ENCODE data around the gene ZFP82. TPM values are rescaled to one million over a fixed set of nuclear protein-coding genes. Genes with fewer than 3 reads are reported as not detected.

ZFP82 gene
- total RNA-seq, 2 experiments from 2014 or later: 5.3 to 5.9 TPM

DNA sequence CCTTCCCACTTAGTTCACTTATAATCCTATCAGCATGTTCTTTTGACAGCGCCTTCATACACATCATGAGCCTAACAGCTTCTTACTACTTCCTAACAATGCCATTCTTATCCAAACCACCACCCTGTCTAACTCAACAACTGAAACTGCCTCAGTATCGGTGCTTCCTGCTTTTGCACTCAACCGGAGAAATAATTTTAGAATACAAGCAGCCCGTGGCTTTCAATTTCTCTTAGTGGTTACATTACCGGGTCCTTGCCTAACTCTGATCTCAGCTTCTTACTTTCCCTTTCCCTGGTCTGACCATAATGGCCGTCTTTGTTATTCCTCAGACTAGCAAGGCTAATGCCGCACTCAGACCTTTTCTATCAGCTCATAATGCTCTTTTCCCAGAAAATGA lies 17.0 kb downstream of the ZFP82 start:
- Mint-ChIP-seq H3K27ac (no peak overlapping the region), H3K4me1 (no peaks in the 10 kb centered on the region), H3K9me3 (ENCODE audit: low read depth) (peaks cover 27% of the 10 kb centered on the region), H3K36me3 (peaks cover 87% of the 10 kb centered on the region), H3K27me3 (no peaks in the 10 kb centered on the region), H3K4me3 (no peak overlapping the region)
- ATAC-seq: no peak
- no peak for DNase-seq
- CTCF ChIA-PET: no interaction called here

DNA sequence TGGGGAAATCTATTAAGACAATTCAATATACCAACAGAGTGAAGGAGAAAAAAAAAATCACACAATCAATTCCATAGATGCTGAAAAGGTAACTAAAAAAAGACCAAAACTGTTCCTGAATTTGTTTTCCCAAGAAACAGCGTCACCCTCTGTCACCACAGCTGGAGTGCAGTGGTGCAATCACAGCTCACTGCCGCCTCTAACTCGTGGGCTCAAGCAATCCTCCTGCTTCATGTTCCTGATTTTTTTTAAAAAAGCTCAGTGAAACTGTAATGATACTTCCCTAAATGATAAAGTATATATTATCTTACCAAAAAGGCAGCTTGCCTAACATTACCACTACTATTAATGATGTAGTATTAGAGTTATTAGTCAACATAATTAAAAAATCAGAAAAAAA lies 19.9 kb downstream of the ZFP82 start:
- Mint-ChIP-seq H3K27me3 (no peaks in the 10 kb centered on the region), H3K27ac (no peak overlapping the region), H3K4me3 (no peak overlapping the region), H3K4me1 (no peaks in the 10 kb centered on the region), H3K36me3 (peaks cover 83% of the 10 kb centered on the region), H3K9me3 (ENCODE audit: low read depth) (peaks cover 37% of the 10 kb centered on the region)
- DNase-seq (no peak), ATAC-seq (no peak)
- CTCF ChIA-PET: no interaction called here

DNA sequence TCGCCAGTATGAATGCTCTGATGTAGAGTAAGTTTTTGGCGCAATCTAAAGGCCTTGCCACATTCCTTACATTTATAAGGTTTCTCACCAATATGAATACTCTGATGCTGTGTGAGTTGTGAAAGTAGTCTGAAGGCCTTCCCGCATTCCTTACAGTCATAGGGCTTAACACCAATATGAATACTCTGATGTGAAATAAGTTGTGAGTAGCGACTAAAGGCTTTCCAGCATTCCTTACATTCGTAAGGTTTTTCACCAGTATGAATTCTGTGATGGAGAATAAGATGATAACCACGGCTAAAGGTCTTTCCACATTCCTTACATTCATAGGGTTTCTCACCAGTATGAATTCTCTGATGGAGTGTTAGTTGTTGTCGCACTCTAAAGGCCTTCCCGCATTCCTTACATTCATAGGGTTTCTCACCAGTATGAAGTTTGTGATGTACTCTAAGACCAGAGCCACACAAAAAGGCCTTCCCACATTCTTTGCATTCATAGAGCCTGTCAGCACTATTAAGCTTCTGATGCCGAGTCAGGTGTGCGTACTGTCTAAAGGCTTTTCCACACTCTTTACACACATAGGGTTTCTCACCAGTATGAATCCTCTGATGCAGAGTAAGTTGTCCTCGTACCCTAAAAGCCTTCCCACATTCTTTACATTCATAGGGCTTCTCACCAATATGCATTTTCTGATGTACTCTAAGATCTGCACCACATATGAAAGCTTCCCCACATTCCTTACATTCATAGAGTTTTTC lies 25.3 kb downstream of the ZFP82 start:
- CTCF ChIA-PET: no interaction called here

DNA sequence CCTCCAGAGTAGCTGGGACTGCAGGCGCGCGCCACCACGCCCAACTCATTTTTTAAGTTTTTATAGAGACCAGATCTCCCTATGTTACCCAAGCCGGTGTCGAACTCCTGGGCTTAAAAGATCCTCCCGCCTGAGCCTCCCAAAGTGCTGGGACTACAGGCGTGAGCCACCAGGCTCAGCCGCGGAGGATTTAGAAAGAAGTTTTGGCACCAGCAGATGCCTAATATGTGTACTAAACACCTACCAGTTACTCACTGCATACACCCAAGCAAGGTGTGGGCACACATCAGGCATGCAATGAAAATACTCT lies 39.0 kb downstream of the ZFP82 start:
- Mint-ChIP-seq H3K36me3 (peaks cover 17% of the 10 kb centered on the region), H3K27me3 (no peaks in the 10 kb centered on the region), H3K9me3 (ENCODE audit: low read depth) (peaks cover 13% of the 10 kb centered on the region), H3K4me3 (peak overlapping the region; percentile 93), H3K27ac (peak overlapping the region; percentile 52), H3K4me1 (peaks cover 17% of the 10 kb centered on the region)
- ATAC-seq (no peak), DNase-seq (no peak)
- CTCF ChIA-PET: interaction anchor here (1.0 to 1.2 kb wide), 2 partner anchors 10 to 38 kb away, joined by 3 read pairs; no protein-coding TSS in a partner anchor

More for the DNA sequence above, 25.3 kb downstream of the ZFP82 start:
- no peak for ATAC-seq
- Mint-ChIP-seq H3K9me3 (ENCODE audit: low read depth) (peaks cover 41% of the 10 kb centered on the region), H3K36me3 (peaks cover 62% of the 10 kb centered on the region), H3K27ac (no peak overlapping the region), H3K4me1 (no peaks in the 10 kb centered on the region), H3K27me3 (no peaks in the 10 kb centered on the region), H3K4me3 (no peak overlapping the region)
- no peak for DNase-seq

DNA sequence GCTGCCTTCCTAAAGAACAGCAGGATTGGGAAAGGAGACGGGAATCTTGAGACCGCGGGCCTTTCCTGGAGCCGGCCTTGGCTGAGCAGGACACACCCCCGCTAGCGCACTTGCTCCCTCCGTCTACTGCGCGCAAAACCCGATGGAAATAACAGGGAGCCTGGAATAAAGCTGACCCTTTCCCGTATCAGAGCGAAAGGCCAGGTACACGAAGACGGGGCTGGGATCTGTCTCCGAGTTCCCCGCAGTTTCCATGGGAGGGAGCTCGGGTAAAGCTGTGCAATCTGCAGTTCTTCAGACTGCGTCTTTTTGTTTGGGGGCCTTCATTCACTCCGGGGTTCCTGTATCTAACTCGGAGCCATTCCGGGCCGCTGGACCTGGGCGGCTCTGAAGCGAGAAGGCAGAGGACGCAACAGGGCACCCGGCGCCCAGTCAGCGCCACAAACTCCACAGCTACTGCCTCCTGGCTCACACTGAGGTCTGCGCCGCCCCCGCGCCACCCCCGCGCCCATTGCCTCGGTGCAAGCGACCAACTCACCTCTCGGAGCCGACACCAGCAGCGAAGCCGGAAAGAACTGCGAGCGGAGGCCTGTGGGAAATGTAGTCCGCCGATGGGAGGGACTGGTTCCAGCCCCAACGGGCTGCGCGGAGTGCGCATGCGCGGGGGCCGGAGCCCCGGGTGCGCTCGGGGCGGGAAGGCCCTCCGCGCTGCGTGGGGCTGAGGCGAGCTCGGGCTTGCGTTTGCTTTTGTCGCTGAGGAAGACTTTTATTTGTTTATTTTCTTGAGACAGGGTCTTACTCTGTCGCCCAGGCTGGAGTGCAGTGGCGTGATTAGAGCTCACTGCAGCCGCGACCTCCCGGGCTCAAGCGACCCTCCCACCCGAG lies 39.6 kb downstream of the ZFP82 start, which contains the start of gene ZFP14:
TSS of gene ZFP14 (minus strand) at position 577 of the 885 bp plus-strand sequence. CDS start 11,309 bp downstream, outside the sequence.
- Mint-ChIP-seq H3K36me3 (peaks cover 19% of the 10 kb centered on the region), H3K9me3 (ENCODE audit: low read depth) (peaks cover 13% of the 10 kb centered on the region), H3K4me3 (peak within 1 kb of the TSS; percentile 93), H3K27ac (peak within 1 kb of the TSS; percentile 90), H3K27me3 (no peaks in the 10 kb centered on the region), H3K4me1 (peaks cover 17% of the 10 kb centered on the region)
- ATAC-seq: peak; percentile 99
- peak; percentile 97 for DNase-seq
- CTCF ChIA-PET: interaction anchor here (1.0 to 1.3 kb wide), 3 partner anchors 9 to 39 kb away, joined by 3 to 4 read pairs (median 3); no protein-coding TSS in a partner anchor

DNA sequence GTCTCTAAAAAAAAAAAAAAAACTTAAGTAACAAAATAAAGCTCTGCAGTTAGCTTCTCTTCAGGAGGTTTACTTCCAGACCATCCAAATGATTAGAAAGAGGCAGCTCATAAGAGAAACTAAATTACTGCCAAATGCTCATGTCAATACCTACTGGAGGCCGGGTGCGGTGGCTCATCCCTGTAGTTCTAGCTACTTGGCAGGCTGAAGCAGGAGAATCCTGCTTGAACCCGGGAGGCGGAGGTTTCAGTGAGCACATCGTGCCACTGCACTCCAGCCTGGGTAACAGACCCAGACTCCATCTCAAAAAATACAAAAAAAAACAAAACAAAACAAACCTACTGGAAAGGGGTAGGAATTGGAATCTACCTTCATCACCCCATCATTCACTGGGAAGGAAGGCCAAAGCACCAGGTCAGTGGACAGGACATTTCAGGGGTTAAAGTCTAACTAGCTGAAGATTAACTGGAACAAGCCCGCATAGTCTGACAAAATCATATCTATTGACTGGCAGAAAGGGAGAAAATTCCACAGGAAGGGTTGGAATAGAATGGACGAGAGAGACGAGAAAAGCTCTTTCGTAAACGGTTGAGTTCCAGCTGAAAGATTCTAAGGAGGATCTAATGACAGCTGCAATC lies 40.8 kb downstream of the ZFP82 start:
- peaks cover 20% of the 10 kb centered on the region for H3K36me3 Mint-ChIP-seq
- peak overlapping the region; percentile 93 for H3K4me3 Mint-ChIP-seq
- no peaks in the 10 kb centered on the region for H3K27me3 Mint-ChIP-seq
- peaks cover 17% of the 10 kb centered on the region for H3K4me1 Mint-ChIP-seq
- DNase-seq: no peak
- no peak for ATAC-seq
- H3K27ac Mint-ChIP-seq: no peak overlapping the region
- CTCF ChIA-PET: interaction anchor here (1.3 kb wide), 1 partner anchor 10 kb away, joined by 4 read pairs; no protein-coding TSS in a partner anchor
- peaks cover 10% of the 10 kb centered on the region for H3K9me3 Mint-ChIP-seq (ENCODE audit: low read depth)

DNA sequence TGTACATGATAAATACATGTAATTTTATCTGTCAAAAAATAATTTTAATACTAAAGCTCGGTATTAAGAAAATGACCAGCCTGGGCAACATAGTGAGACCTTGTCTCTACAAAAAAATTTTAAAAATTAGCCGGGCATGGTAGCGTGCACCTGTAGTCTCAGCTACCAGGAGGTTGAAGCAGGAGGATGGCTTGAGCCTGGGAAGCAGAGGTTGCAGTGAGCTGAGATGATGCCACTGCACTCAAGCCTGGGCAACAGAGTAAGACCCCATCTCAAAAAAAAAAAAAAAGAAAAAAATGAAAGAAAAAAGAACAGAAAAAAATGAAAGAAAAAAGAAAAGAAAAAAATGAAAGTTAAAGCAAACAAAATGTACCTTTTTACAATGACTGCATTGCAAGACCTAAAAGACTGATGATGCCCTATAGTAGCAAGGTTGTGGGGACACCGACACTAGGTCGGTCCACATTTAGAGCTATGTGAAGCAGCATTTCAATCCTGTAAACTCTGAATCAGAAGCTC lies 44.7 kb downstream of the ZFP82 start:
- ATAC-seq (no peak), DNase-seq (no peak)
- Mint-ChIP-seq H3K4me1 (peaks cover 13% of the 10 kb centered on the region), H3K27ac (no peak overlapping the region), H3K4me3 (no peak overlapping the region), H3K36me3 (peaks cover 41% of the 10 kb centered on the region), H3K9me3 (ENCODE audit: low read depth) (peaks cover 24% of the 10 kb centered on the region), H3K27me3 (no peaks in the 10 kb centered on the region)
- CTCF ChIA-PET: no interaction called here

DNA sequence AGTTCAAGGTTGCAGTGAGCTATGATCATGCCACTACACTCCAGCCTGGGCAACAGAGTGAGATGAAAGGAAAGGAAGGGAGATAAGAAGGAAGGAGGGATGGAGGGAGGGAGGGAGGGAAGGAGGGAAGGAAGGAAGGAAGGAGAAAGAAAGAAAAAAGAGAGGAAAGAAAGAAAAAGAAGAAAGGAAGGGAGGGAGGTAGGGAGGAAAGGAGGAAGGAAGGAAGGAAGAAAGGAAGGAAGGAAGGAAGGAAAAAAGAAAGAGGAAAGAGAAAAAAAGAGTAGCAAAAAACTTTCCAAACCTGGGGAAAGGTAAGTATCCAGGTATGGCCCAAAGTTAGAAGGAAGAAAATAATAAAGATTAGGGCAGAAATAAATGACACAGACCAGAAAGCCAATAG lies 46.6 kb downstream of the ZFP82 start:
- no peak overlapping the region for H3K4me3 Mint-ChIP-seq

DNA sequence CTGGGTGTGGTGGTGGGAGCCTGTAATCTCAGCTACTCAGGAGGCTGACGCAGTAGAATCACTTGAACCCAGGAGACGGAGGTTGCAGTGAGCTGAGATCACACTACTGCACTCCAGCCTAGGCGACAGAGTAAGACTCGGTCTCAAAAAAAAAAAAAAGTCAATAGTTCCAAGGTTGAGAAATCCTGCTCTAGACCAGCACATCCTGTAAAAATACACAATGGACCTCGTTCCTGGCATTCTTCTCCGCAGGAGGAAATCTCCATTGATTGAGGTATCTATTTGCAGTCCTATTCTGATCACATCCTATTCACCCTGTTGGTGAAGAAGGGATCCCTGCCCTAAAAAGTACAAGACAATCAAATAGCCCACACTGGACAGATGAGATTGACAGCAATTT lies 54.6 kb downstream of the ZFP82 start:
- Mint-ChIP-seq H3K27me3 (no peaks in the 10 kb centered on the region), H3K27ac (no peak overlapping the region), H3K9me3 (ENCODE audit: low read depth) (peaks cover 18% of the 10 kb centered on the region), H3K4me3 (no peak overlapping the region), H3K4me1 (no peaks in the 10 kb centered on the region), H3K36me3 (peaks cover 81% of the 10 kb centered on the region)
- DNase-seq (no peak), ATAC-seq (no peak)
- CTCF ChIA-PET: no interaction called here

More for the DNA sequence above, 46.6 kb downstream of the ZFP82 start:
- ATAC-seq (no peak), DNase-seq (no peak)
- no peaks in the 10 kb centered on the region for H3K4me1 Mint-ChIP-seq
- H3K9me3 Mint-ChIP-seq (ENCODE audit: low read depth): peaks cover 27% of the 10 kb centered on the region
- no peaks in the 10 kb centered on the region for H3K27me3 Mint-ChIP-seq
- CTCF ChIA-PET: interaction anchor here (0.6 kb wide), 1 partner anchor 280 kb away, joined by 4 read pairs; no protein-coding TSS in a partner anchor
- H3K36me3 Mint-ChIP-seq: peaks cover 53% of the 10 kb centered on the region
- H3K27ac Mint-ChIP-seq: no peak overlapping the region

Other genes starting within 250 kb of the ZFP82 start
- 1 to 10 TPM; 1.6 to 2.3 TPM for gene ZNF565, start 204.0 kb downstream of the ZFP82 start, total RNA-seq
- gene ZNF146, start 203.5 kb downstream of the ZFP82 start, total RNA-seq: 10 to 100 TPM; 55.1 to 75.6 TPM
- gene ZFP14, start 39.4 kb downstream of the ZFP82 start, total RNA-seq: 1 to 10 TPM; 3.3 to 4.5 TPM
- 1 to 10 TPM; 6.6 to 7.5 TPM for gene ZNF566, start 70.9 kb upstream of the ZFP82 start, total RNA-seq
- 10 to 100 TPM in 1 of 2 experiments, 1 to 10 TPM in 1; 9.3 to 11.7 TPM for gene ZNF260, start 109.6 kb upstream of the ZFP82 start, total RNA-seq
- 10 to 100 TPM; 11.8 to 16.8 TPM for gene ZNF529, start 154.6 kb upstream of the ZFP82 start, total RNA-seq
- gene ZNF382, start 186.7 kb upstream of the ZFP82 start, total RNA-seq: 10 to 100 TPM; 11.2 to 12.4 TPM
- 10 to 100 TPM in 1 of 2 experiments, 1 to 10 TPM in 1; 6.0 to 10.5 TPM for gene ZNF461, start 248.2 kb upstream of the ZFP82 start, total RNA-seq